ENCODE results near the gene RBM41.

RBM41 gene

DNA sequence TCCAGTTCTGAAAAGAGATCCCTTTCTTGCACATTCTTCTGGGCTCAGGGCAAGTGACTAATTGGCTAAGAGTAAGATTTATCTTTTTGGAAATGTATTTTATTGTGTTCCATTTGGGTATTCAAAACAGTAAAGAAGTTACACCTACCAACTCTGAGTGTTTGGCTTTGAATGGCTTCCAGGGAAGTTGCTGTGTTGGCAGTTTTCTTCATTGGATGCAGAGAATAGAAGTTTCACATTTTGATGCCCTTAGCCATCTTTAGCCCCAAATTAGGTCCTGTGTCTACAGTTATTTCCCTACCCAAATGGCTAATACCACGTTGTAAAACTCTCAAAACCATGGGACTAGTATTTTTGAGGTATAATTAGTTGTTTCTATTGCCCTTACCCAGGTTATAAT is 88.9 kb downstream of the RBM41 start:
- DNase-seq (ENCODE audit: low read depth in 2 of 2), result no peak

DNA sequence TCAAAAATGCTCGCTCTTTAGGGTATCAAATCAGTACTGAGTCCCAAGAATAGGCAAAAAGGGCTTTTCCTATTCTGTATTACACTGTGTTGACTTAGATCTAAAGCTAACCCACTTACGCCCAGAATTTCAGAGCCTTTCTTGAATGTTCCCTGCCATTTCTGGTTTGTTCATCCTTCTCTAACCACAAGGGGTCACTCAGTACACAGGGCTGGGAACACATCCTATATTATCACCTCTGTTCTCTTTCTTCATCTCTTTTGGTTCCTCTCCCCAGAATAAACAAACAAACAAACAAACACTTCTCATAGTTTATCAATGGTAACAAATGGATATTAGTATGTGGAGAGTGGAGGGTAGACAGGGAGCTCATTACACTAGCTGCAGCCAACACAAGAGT is 93.1 kb downstream of the RBM41 start:
- no peak for DNase-seq (ENCODE audit: low read depth in 2 of 2)

DNA sequence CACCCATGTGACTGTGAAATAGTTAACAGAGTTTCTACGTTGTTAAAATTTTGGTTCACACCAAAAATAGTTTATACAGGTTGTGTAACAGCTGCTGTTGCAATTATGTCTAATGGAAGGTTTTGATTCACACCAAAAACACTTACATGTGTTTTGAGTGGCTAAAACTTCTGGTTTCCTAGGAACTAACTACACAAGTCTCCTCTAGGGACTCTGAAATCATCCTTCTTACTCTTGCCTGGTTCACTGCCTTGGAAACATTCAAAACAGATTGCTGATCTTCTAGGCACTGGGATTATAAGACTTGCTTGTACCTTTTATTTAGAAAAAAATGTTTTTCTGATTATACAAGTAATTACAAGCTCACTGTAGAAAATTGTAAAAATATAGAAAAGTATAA is 103.7 kb downstream of the RBM41 start:
- DNase-seq (ENCODE audit: low read depth in 2 of 2), result no peak
